H1 (cell line): Measurements from ENCODE around the gene GPR171. TPM values are rescaled to one million over a fixed set of nuclear protein-coding genes. Genes with fewer than 3 reads are reported as not detected.

Experiments used
- CTCF ChIA-PET: fragments of 300-600 bp; sonication (Branson Sonifier 250); formaldehyde crosslinking; loops from one replicate; lab custom pipeline; 2021; ENCODE audit not compliant: partially characterized antibody; lab: Charles Lee
- POLR2A ChIA-PET: fragments of 300-600 bp; sonication (Branson Sonifier 250); formaldehyde crosslinking; loops from one replicate; lab custom pipeline; 2021; ENCODE audit warnings: inconsistent platforms; ENCODE audit not compliant: partially characterized antibody; lab: Charles Lee
- DNase-seq, 2 experiments: peaks; one replicate each; pipeline versions ENCODE4 v3.0.0 to v3.0.0-alpha.2; 2010 to 2022; ENCODE audit warnings: low spot score in 2 of 2, low read depth in 1 of 2, mixed read lengths in 1 of 2
- FAIRE-seq: peaks from 2 replicates; lab custom pipeline; 2011; peaks lifted over from hg19 to GRCh38; lab: Jason Lieb, UNC
- H2AFZ ChIP-seq: 2 replicates; pipeline ENCODE4 v1.8.1; 2012; ENCODE audit warnings: low read length, inconsistent platforms
- H2AK5ac ChIP-seq: 2 replicates; pipeline ENCODE4 v1.6.1; 2013; ENCODE audit warnings: low read depth, low read length
- H2BK120ac ChIP-seq: replicated peaks from 2 replicates; pipeline ENCODE3; 2013; ENCODE audit warnings: low read depth, low read length, inconsistent platforms
- H2BK12ac ChIP-seq: 2 replicates; pipeline ENCODE4 v1.6.1; 2013; ENCODE audit warnings: low read depth, low read length
- H2BK15ac ChIP-seq: 2 replicates; pipeline ENCODE4 v1.6.1; 2013; ENCODE audit warnings: low read length
- H2BK20ac ChIP-seq: 2 replicates; pipeline ENCODE4 v1.6.1; 2013; ENCODE audit warnings: low read length
- H2BK5ac ChIP-seq: 2 replicates; pipeline ENCODE4 v1.6.1; 2013; ENCODE audit warnings: low read depth, low read length
- H3K14ac ChIP-seq: 2 replicates; pipeline ENCODE4 v1.6.1; 2013; ENCODE audit warnings: inconsistent platforms; ENCODE audit not compliant: insufficient read length
- H3K18ac ChIP-seq: 2 replicates; pipeline ENCODE4 v1.6.1; 2013; ENCODE audit warnings: low read length; ENCODE audit errors: extremely low read depth
- H3K23ac ChIP-seq: 2 replicates; pipeline ENCODE4 v1.6.1; 2013; ENCODE audit warnings: inconsistent platforms; ENCODE audit not compliant: insufficient read length
- H3K23me2 ChIP-seq: 2 replicates; pipeline ENCODE4 v1.6.1; 2013; ENCODE audit warnings: low read depth, low read length
- H3K27ac ChIP-seq: 2 replicates; pipeline ENCODE4 v1.6.1; 2011; ENCODE audit warnings: low read depth, low read length, inconsistent platforms
- H3K27me3 ChIP-seq, 4 experiments: replicated peaks in 1 of 4; 1 replicate in 1 of 4; 2 replicates in 3 of 4; pipeline versions ENCODE4 v1.6.1 to v1.8.1; 2011 to 2013; ENCODE audit warnings: low read length in 3 of 4, mild to moderate bottlenecking in 3 of 4, inconsistent platforms in 2 of 4, mixed read lengths in 2 of 4, moderate library complexity in 1 of 4; ENCODE audit not compliant: control insufficient read depth in 3 of 4, insufficient read depth in 3 of 4; ENCODE audit errors: extremely low read depth in 1 of 4
- H3K36me3 ChIP-seq, 4 experiments: 2 replicates each; pipeline versions ENCODE4 v1.6.1 to v1.8.1; 2011 to 2013; ENCODE audit warnings: mild to moderate bottlenecking in 4 of 4, low read length in 3 of 4, moderate library complexity in 2 of 4, control low read depth in 1 of 4, inconsistent platforms in 1 of 4; ENCODE audit not compliant: insufficient read depth in 4 of 4, control insufficient read depth in 2 of 4
- H3K4ac ChIP-seq: replicated peaks from 2 replicates; pipeline ENCODE3; 2013; ENCODE audit warnings: low read length, low read depth, mixed read lengths, inconsistent platforms; ENCODE audit not compliant: insufficient read length
- H3K4me1 ChIP-seq, 4 experiments: replicated peaks in 1 of 4; 1 replicate in 1 of 4; 2 replicates in 3 of 4; pipeline versions ENCODE4 v1.6.1 to v1.8.1; 2011 to 2013; ENCODE audit warnings: low read length in 3 of 4, inconsistent platforms in 2 of 4, mixed read lengths in 1 of 4; ENCODE audit not compliant: insufficient read depth in 4 of 4, control insufficient read depth in 3 of 4
- H3K4me2 ChIP-seq, 2 experiments: 2 replicates each; pipeline versions ENCODE4 v1.6.1 to v1.8.1; 2011 to 2013; ENCODE audit warnings: low read depth in 2 of 2, low read length in 2 of 2, control low read depth in 1 of 2, inconsistent platforms in 1 of 2, mild to moderate bottlenecking in 1 of 2; ENCODE audit not compliant: insufficient read depth in 1 of 2
- H3K4me3 ChIP-seq, 4 experiments: fragments of 200-600, 300-600 bp in 1 of 4; sonication (generic), shearing (Covaris generic), sonication (Bioruptor Twin) in 1 of 4; 2 replicates each; pipeline versions ENCODE4 v1.5.1 to v1.8.1; 2011 to 2016; ENCODE audit warnings: low read length in 4 of 4, low read depth in 3 of 4, control low read depth in 2 of 4, inconsistent platforms in 2 of 4, mild to moderate bottlenecking in 2 of 4, mixed read lengths in 1 of 4, moderate library complexity in 1 of 4; ENCODE audit not compliant: insufficient read depth in 2 of 4; ENCODE audit errors: extremely low read depth in 1 of 4
- H3K56ac ChIP-seq: replicated peaks from 2 replicates; pipeline ENCODE3; 2013; ENCODE audit warnings: low read depth, mild to moderate bottlenecking, mixed read lengths, low read length, inconsistent platforms; ENCODE audit not compliant: insufficient read length
- H3K79me1 ChIP-seq: 2 replicates; pipeline ENCODE4 v1.6.1; 2013; ENCODE audit warnings: low read depth, low read length, control low read depth
- H3K79me2 ChIP-seq, 2 experiments: 2 replicates each; pipeline versions ENCODE4 v1.6.1 to v1.8.1; 2012 to 2013; ENCODE audit warnings: low read length in 2 of 2, mild to moderate bottlenecking in 2 of 2, inconsistent platforms in 1 of 2; ENCODE audit not compliant: insufficient read depth in 2 of 2, control insufficient read depth in 1 of 2
- H3K9ac ChIP-seq, 4 experiments: replicated peaks in 1 of 4; 1 replicate in 1 of 4; 2 replicates in 3 of 4; pipeline versions ENCODE4 v1.6.1 to v1.8.1; 2011 to 2013; ENCODE audit warnings: low read depth in 3 of 4, low read length in 3 of 4, control low read depth in 2 of 4, mild to moderate bottlenecking in 2 of 4, moderate library complexity in 2 of 4, inconsistent platforms in 1 of 4; ENCODE audit errors: extremely low read depth in 1 of 4
- H3K9me3 ChIP-seq, 2 experiments: 2 replicates each; pipeline versions ENCODE4 v1.6.1 to v1.8.1; 2012 to 2013; ENCODE audit warnings: mild to moderate bottlenecking in 2 of 2, moderate library complexity in 2 of 2, control low read depth in 1 of 2, inconsistent platforms in 1 of 2, low read depth in 1 of 2, low read length in 1 of 2, mixed read lengths in 1 of 2; ENCODE audit not compliant: insufficient read depth in 2 of 2
- H4K20me1 ChIP-seq, 2 experiments: replicated peaks in 1 of 2; 2 replicates each; pipeline versions ENCODE3 to v1.8.1; 2011 to 2013; ENCODE audit warnings: inconsistent platforms in 2 of 2, low read length in 2 of 2, mild to moderate bottlenecking in 1 of 2; ENCODE audit not compliant: insufficient read depth in 2 of 2, control insufficient read depth in 1 of 2
- H4K5ac ChIP-seq: 2 replicates; pipeline ENCODE4 v1.6.1; 2013; ENCODE audit warnings: low read length, low read depth, mixed read lengths, inconsistent platforms; ENCODE audit not compliant: insufficient read length
- H4K8ac ChIP-seq: 2 replicates; pipeline ENCODE4 v1.8.0; 2013; ENCODE audit warnings: mild to moderate bottlenecking, moderate library complexity, low read length, inconsistent platforms; ENCODE audit not compliant: insufficient read depth; ENCODE audit errors: extremely low read depth
- H4K91ac ChIP-seq: replicated peaks from 2 replicates; pipeline ENCODE3; 2013; ENCODE audit warnings: low read length, mixed read lengths, inconsistent platforms; ENCODE audit not compliant: insufficient read length
- FOSL1 ChIP-seq: IDR thresholded peaks from 2 replicates; pipeline ENCODE4 v1.6.1; 2011; ENCODE audit warnings: mild to moderate bottlenecking, low read depth, low read length, moderate library complexity; ENCODE audit not compliant: insufficient read depth
- WGBS, 2 experiments: shearing (Covaris generic) in 1 of 2; methylation state at CpG; one replicate each; pipeline versions ENCODE4 v1.1.6 to v1.1.7; 2013 to 2015; ENCODE audit warnings: low lambda C conversion rate in 2 of 2, mixed read lengths in 2 of 2, inconsistent platforms in 1 of 2, low coverage in 1 of 2, missing lambda C conversion rate in 1 of 2; ENCODE audit not compliant: insufficient replicate concordance in 2 of 2, insufficient coverage in 1 of 2, insufficient read length in 1 of 2; ENCODE audit errors: extremely low coverage in 1 of 2, missing lambda C conversion rate in 1 of 2; 5-methylcytosine and 5-hydroxymethylcytosine counted together
- polyA plus RNA-seq, 7 experiments: library from polyadenylated mRNA; depleted of rRNA in 3 of 7; stranded (reverse) in 5 of 7; unstranded in 2 of 7; fragments of >200 nt in 5 of 7; fragments of 200-250 nt in 2 of 7; gene quantifications; 1 replicate in 5 of 7; 2 replicates in 1 of 7; 4 replicates in 1 of 7; pipeline versions ENCODE4 v1.2.1 to v1.2.3, GENCODE V29; 2011 to 2013; ENCODE audit warnings: missing spikeins in 2 of 7, mixed read lengths in 2 of 7
- total RNA-seq: library from RNA; stranded (reverse); fragmentation: NEBNext Ultra II Directional; extraction: Animal tissue kit (Norgen Biotek cat#: 25700); gene quantifications from 2 replicates; pipeline ENCODE4 v1.2.1, GENCODE V29; 2021
- TF ChIP-seq, protein P1 (sequence below), 3 experiments: IDR thresholded peaks; 1 replicate in 2 of 3; 2 replicates in 1 of 3; pipeline versions ENCODE4 v1.5.1 to v1.6.1; 2011; ENCODE audit warnings: low read length in 3 of 3, mild to moderate bottlenecking in 3 of 3, inconsistent platforms in 2 of 3, low read depth in 1 of 3, moderate library complexity in 1 of 3; ENCODE audit not compliant: insufficient read depth in 1 of 3; ENCODE audit errors: control extremely low read depth in 1 of 3
- TF ChIP-seq, protein P2 (sequence below): IDR thresholded peaks from 2 replicates; pipeline ENCODE4 v1.6.1; 2012; ENCODE audit warnings: low read length, inconsistent platforms

GPR171 gene
- total and polyA plus RNA-seq, 2 of the 8 experiments (the other 6 are each of a cell fraction or from before 2014, with no cell fraction given) = not detected

DNA sequence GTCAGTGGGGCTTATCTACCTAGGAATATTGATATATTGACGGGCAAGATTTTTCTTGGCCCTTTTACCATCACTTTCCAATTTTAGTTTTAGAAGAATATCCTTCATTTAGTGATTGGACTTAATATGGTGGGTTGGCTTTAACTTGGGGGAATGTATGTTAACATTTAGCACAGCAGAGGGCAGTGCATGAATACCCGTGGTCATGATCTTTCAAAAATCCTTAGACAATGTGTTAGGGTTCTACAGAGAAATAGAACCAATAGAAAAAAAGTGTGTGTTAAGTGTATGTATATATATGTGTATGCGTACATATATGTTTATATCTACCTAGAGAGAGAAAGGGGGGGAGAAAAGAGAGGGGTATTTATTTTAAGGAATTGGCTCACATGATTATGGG, 36.9 kb downstream of the GPR171 start:
- Histone ChIP-seq H4K5ac (no peak overlapping the region), H3K23me2 (no peaks in the 10 kb centered on the region), H4K91ac (no peak overlapping the region), H3K4me3 (no peak overlapping the region), H2BK120ac (no peak overlapping the region), H3K4me2 (no peak overlapping the region), H3K27ac (no peak overlapping the region), H3K4me1 (no peaks in the 10 kb centered on the region), H3K79me2 (no peaks in the 10 kb centered on the region), H3K27me3 (no peaks in the 10 kb centered on the region), H2AK5ac (no peak overlapping the region), H3K4ac (no peak overlapping the region), H2BK12ac (no peak overlapping the region), H3K56ac (no peak overlapping the region), H3K14ac (no peak overlapping the region), H4K20me1 (no peaks in the 10 kb centered on the region), H3K36me3 (peaks cover 0 to 2% (median 2%) of the 10 kb centered on the region in 4 experiments; a peak in 3 of 8 replicates), H2BK15ac (no peak overlapping the region), H2BK20ac (no peak overlapping the region), H4K8ac (no peak overlapping the region), H3K79me1 (no peaks in the 10 kb centered on the region; the same call in 1 of the 2 replicates), H3K23ac (no peak overlapping the region), H2BK5ac (no peak overlapping the region), H3K9ac (no peak overlapping the region), H2AFZ (no peak overlapping the region), H3K9me3 (no peaks in the 10 kb centered on the region), H3K18ac (no peak overlapping the region)
- DNase-seq = no peak
- TF ChIP-seq, protein P1, sequence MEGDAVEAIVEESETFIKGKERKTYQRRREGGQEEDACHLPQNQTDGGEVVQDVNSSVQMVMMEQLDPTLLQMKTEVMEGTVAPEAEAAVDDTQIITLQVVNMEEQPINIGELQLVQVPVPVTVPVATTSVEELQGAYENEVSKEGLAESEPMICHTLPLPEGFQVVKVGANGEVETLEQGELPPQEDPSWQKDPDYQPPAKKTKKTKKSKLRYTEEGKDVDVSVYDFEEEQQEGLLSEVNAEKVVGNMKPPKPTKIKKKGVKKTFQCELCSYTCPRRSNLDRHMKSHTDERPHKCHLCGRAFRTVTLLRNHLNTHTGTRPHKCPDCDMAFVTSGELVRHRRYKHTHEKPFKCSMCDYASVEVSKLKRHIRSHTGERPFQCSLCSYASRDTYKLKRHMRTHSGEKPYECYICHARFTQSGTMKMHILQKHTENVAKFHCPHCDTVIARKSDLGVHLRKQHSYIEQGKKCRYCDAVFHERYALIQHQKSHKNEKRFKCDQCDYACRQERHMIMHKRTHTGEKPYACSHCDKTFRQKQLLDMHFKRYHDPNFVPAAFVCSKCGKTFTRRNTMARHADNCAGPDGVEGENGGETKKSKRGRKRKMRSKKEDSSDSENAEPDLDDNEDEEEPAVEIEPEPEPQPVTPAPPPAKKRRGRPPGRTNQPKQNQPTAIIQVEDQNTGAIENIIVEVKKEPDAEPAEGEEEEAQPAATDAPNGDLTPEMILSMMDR (IDR thresholded peaks at IDR 0.05; ENCODE audit: control extremely low read depth in 1 of 3, insufficient read depth in 1 of 3, low read depth in 1 of 3, low read length in 3 of 3) = peak in 1 of 3 experiments; percentile 9; a peak in 1 of 4 replicates
- TF ChIP-seq, protein P2, sequence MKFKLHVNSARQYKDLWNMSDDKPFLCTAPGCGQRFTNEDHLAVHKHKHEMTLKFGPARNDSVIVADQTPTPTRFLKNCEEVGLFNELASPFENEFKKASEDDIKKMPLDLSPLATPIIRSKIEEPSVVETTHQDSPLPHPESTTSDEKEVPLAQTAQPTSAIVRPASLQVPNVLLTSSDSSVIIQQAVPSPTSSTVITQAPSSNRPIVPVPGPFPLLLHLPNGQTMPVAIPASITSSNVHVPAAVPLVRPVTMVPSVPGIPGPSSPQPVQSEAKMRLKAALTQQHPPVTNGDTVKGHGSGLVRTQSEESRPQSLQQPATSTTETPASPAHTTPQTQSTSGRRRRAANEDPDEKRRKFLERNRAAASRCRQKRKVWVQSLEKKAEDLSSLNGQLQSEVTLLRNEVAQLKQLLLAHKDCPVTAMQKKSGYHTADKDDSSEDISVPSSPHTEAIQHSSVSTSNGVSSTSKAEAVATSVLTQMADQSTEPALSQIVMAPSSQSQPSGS = no peak
- no peak for TF ChIP-seq FOSL1
- no peak for FAIRE-seq
- POLR2A ChIA-PET = no interaction called here
- CTCF ChIA-PET = interaction anchor here (3.0 to 6.8 kb wide), 3 partner anchors 10 to 114 kb away, joined by 19 to 32 read pairs (median 20); no protein-coding TSS in a partner anchor
- 93% methylated on average over 3 of the region's 3 CpGs; no CpG with 5 or more reads in 1 of the 2 experiments for WGBS, 2 experiments
